GM12873 (cell line): ENCODE results near the gene OR4Q3.
"Not testable (repeated sequence)": the region's sequence is repeated elsewhere in the genome, so short reads cannot be mapped to it uniquely, and the experiment has no call there.

Experiments used
- TF ChIP-seq, protein P1 (sequence below): IDR thresholded peaks from 2 replicates; pipeline ENCODE4 v1.5.1; 2012; ENCODE audit warnings: low read depth, mild to moderate bottlenecking, moderate library complexity, low read length, control low read depth; ENCODE audit not compliant: insufficient read depth; ENCODE audit errors: missing control alignments

Gene OR4Q3

DNA sequence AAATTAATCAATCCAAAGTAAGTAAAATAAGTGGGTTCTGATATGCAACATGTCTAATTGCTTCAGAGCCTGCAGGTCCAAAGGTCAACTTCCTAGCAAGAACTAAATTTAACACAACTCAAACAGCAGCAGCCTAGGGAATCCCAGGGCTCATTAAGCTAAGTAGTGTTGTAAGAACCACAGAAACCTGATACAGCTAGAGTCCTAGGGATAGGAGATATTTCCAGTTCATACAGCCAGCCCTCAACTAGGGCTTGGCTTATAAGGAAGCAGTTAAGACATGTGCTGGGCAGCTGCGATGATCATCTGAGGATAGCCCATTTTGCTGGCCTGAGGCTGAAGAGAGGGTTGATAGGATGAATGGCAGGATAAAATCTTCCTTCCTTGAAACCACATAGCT is at the start of gene OR4Q3:
OR4Q3 (plus strand) TSS at position 316 of the 400 bp plus-strand sequence.
- TF ChIP-seq, protein P1, sequence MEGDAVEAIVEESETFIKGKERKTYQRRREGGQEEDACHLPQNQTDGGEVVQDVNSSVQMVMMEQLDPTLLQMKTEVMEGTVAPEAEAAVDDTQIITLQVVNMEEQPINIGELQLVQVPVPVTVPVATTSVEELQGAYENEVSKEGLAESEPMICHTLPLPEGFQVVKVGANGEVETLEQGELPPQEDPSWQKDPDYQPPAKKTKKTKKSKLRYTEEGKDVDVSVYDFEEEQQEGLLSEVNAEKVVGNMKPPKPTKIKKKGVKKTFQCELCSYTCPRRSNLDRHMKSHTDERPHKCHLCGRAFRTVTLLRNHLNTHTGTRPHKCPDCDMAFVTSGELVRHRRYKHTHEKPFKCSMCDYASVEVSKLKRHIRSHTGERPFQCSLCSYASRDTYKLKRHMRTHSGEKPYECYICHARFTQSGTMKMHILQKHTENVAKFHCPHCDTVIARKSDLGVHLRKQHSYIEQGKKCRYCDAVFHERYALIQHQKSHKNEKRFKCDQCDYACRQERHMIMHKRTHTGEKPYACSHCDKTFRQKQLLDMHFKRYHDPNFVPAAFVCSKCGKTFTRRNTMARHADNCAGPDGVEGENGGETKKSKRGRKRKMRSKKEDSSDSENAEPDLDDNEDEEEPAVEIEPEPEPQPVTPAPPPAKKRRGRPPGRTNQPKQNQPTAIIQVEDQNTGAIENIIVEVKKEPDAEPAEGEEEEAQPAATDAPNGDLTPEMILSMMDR = no peak

DNA sequence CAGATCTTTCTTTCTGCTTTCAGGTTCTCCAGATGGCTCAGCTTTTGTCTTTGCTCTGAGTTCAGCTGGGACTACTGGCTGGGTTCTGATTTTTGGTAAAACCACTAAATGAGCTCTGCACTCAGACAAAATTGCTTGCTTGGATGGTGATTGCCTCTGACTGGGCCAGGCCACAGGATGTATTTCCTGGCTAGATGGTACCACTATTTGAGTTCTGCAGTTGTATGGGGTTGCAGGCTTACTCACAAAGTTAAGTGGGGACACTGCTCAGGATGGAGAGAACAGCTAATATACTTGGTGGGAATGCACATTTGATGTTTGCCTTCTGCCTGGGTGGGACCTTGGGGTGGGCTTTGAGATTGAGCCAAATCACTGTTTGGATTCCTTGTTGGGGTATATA is 14.0 kb upstream of the OR4Q3 start:
- TF ChIP-seq, protein P1 = no peak

- TF ChIP-seq, protein P1 = no peak
Measured at GRCh38 chr14:19729763-19730162, 13.6 kb upstream of the OR4Q3 start.

- TF ChIP-seq, protein P1 = no peak
Measured at GRCh38 chr14:19754172-19754571, 10.8 kb downstream of the OR4Q3 start.

DNA sequence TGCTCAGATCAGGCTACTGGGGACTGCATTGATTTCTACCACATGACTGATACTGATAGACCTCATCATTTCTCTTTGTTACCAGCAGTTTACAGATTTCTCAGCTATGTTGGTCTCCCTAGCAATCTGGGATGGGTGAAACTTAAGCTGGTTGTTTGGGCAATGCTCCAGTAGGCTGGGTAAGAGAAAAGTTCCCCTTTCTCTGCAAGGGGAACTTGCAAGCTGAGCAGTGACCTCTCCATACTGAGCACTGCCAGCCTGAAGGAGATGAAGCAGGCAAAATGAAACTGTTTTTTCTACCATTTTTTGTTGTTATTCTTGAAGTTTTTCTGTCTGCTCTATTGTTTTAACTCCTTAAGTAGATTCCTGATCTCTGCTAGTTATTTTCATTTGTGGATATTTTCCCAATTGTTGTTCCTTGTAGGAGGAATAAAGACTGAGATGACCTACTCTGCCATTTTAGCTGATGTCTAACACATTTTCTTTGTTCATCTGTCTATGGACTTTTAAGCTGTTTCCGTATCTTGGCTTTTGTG is 28.6 kb downstream of the OR4Q3 start:
- TF ChIP-seq, protein P1 = no peak

GRCh38 chr14:19773204-19773603 is 29.8 kb downstream of the OR4Q3 start, which contains the start of gene OR4M1:
TSS of gene OR4M1 (plus strand) at chr14:19773504. CDS start at chr14:19780323, 6,819 bp downstream.
- TF ChIP-seq, protein P1 = not testable (repeated sequence)

GRCh38 chr14:19775587-19775986 is 32.2 kb downstream of the OR4Q3 start:
- TF ChIP-seq, protein P1 = no peak
